Loucy (cell line): ENCODE results near the gene PDE8A.

Experiments
- H2AFZ ChIP-seq: fragments of 200-600 bp; sonication (generic); 2 replicates; pipeline ENCODE4 v1.6.0; 2016; ENCODE audit warnings: antibody characterized with exemption, mild to moderate bottlenecking, low read length, moderate library complexity
- H3F3A ChIP-seq: fragments of 200-600 bp; 2 replicates; pipeline ENCODE4 v1.6.0; 2016; ENCODE audit warnings: antibody characterized with exemption, low read depth, mild to moderate bottlenecking
- H3K27me3 ChIP-seq: fragments of 200-600 bp; sonication (generic); 2 replicates; pipeline ENCODE4 v1.6.1; 2014; ENCODE audit warnings: low read length, mild to moderate bottlenecking; ENCODE audit not compliant: insufficient read depth, poor library complexity, severe bottlenecking
- H3K36me3 ChIP-seq: fragments of 200-600 bp; sonication (generic); 2 replicates; pipeline ENCODE4 v1.6.1; 2016; ENCODE audit warnings: low read length; ENCODE audit not compliant: insufficient read depth
- H3K4me1 ChIP-seq: fragments of 200-600 bp; sonication (generic); 2 replicates; pipeline ENCODE4 v1.5.1; 2014; ENCODE audit warnings: low read length, mild to moderate bottlenecking; ENCODE audit not compliant: insufficient read depth, poor library complexity, severe bottlenecking
- H3K4me2 ChIP-seq: fragments of 200-600 bp; sonication (generic); 2 replicates; pipeline ENCODE4 v1.6.0; 2014; ENCODE audit warnings: antibody characterized with exemption, low read length, low read depth, mild to moderate bottlenecking; ENCODE audit not compliant: poor library complexity, severe bottlenecking
- H3K4me3 ChIP-seq: fragments of 200-600 bp; sonication (generic); 2 replicates; pipeline ENCODE4 v1.5.1; 2014; ENCODE audit warnings: low read length, mild to moderate bottlenecking, mixed read lengths; ENCODE audit not compliant: poor library complexity, severe bottlenecking
- H3K79me2 ChIP-seq: fragments of 200-600 bp; sonication (generic); 2 replicates; pipeline ENCODE4 v1.6.1; 2014; ENCODE audit warnings: low read length; ENCODE audit not compliant: insufficient read depth
- H3K9ac ChIP-seq: fragments of 200-600 bp; sonication (generic); 2 replicates; pipeline ENCODE4 v1.6.0; 2014; ENCODE audit warnings: mild to moderate bottlenecking, low read depth, low read length, moderate library complexity; ENCODE audit not compliant: poor library complexity, severe bottlenecking
- H3K9me2 ChIP-seq: fragments of 200-600 bp; sonication (generic); replicated peaks from 2 replicates; pipeline ENCODE4 v1.6.1; 2016; ENCODE audit warnings: low read depth, low read length, mixed read lengths
- H3K9me3 ChIP-seq: fragments of 200-600 bp; sonication (generic); 2 replicates; pipeline ENCODE4 v1.6.1; 2014; ENCODE audit warnings: mild to moderate bottlenecking, antibody characterized with exemption, low read length, low read depth; ENCODE audit not compliant: insufficient read depth
- H4K20me1 ChIP-seq: fragments of 200-600 bp; sonication (generic); 2 replicates; pipeline ENCODE4 v1.6.0; 2014; ENCODE audit warnings: antibody characterized with exemption, low read length, mild to moderate bottlenecking; ENCODE audit not compliant: insufficient read depth, poor library complexity, severe bottlenecking
- CTCF ChIP-seq: fragments of 200-600 bp; sonication (generic); conservative IDR thresholded peaks from 2 replicates; pipeline ENCODE4 v1.5.1; 2014; ENCODE audit warnings: mild to moderate bottlenecking, antibody characterized with exemption, low read length
- EZH2phosphoT487 ChIP-seq: fragments of 200-600 bp; IDR thresholded peaks from 2 replicates; pipeline ENCODE4 v1.6.1; 2018; ENCODE audit warnings: antibody characterized with exemption, mild to moderate bottlenecking, moderate library complexity, borderline replicate concordance

The PDE8A gene

GRCh38 chr15:85129881-85130280, 148.2 kb downstream of the PDE8A start:
- peaks cover 22% of the 10 kb centered on the region for H3K36me3 ChIP-seq
- H3K4me2 ChIP-seq: no peak overlapping the region
- H4K20me1 ChIP-seq: no peaks in the 10 kb centered on the region

GRCh38 chr15:85131915-85132314, 150.3 kb downstream of the PDE8A start:
- H3K9ac ChIP-seq: no peak overlapping the region
- no peak overlapping the region for H2AFZ ChIP-seq
- H3K9me3 ChIP-seq: no peaks in the 10 kb centered on the region
- no peaks in the 10 kb centered on the region for H3F3A ChIP-seq
- H3K4me1 ChIP-seq: no peaks in the 10 kb centered on the region
- TF ChIP-seq CTCF (no peak), EZH2phosphoT487 (no peak)
- no peaks in the 10 kb centered on the region for H4K20me1 ChIP-seq
- no peak overlapping the region for H3K4me3 ChIP-seq
- H3K79me2 ChIP-seq: no peaks in the 10 kb centered on the region
- H3K36me3 ChIP-seq: peaks cover 32% of the 10 kb centered on the region
- no peak overlapping the region for H3K4me2 ChIP-seq
- H3K9me2 ChIP-seq: no peaks in the 10 kb centered on the region
- no peaks in the 10 kb centered on the region for H3K27me3 ChIP-seq

More at GRCh38 chr15:85129881-85130280, 148.2 kb downstream of the PDE8A start:
- peaks cover under 1% of the 10 kb centered on the region for H3K4me1 ChIP-seq
- no peak overlapping the region for H2AFZ ChIP-seq
- no peaks in the 10 kb centered on the region for H3K27me3 ChIP-seq
- H3K4me3 ChIP-seq: no peak overlapping the region
- TF ChIP-seq CTCF: no peak
- no peak for TF ChIP-seq EZH2phosphoT487
- no peaks in the 10 kb centered on the region for H3F3A ChIP-seq
- no peak overlapping the region for H3K9ac ChIP-seq
- H3K9me2 ChIP-seq: no peaks in the 10 kb centered on the region
- H3K9me3 ChIP-seq: no peaks in the 10 kb centered on the region
- no peaks in the 10 kb centered on the region for H3K79me2 ChIP-seq

GRCh38 chr15:85133709-85134108, 152.1 kb downstream of the PDE8A start:
- Histone ChIP-seq H3K4me2 (no peak overlapping the region), H3K9me3 (no peaks in the 10 kb centered on the region), H3K79me2 (no peaks in the 10 kb centered on the region), H3K9me2 (no peaks in the 10 kb centered on the region), H3K4me1 (no peaks in the 10 kb centered on the region), H4K20me1 (no peaks in the 10 kb centered on the region), H3K27me3 (no peaks in the 10 kb centered on the region), H3F3A (no peaks in the 10 kb centered on the region), H3K9ac (no peak overlapping the region), H3K36me3 (peaks cover 42% of the 10 kb centered on the region), H3K4me3 (no peak overlapping the region), H2AFZ (no peak overlapping the region)
- TF ChIP-seq EZH2phosphoT487 (no peak), CTCF (no peak)
